ENCODE measurements around the gene ASB13.

DNA sequence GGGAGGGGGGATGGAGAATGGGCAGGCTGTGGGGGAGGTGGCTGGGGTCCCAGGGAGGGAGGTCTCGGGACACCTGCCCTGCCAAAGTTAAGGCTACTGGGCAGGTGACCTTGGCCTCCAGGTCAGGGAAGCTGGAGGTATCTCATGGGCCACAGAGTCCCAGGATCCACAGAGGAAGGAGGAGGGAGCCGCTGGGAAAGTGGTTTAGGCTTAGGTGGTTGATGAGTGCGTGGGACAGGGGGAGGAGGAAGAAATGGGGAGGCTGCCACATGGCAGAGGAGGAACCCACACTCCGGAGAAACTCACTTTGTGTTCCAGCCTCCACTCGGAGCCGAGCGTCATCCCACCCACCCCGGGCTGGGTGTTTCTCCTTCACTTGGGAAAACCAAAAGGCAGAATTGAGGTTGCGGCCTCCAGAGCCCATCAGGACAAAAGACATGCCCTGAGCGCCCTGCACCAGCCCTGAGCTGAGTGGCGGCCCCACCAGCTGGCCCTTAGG lies 46.1 kb downstream of the ASB13 start:
- no peak for TF ChIP-seq CTCF (conservative IDR thresholded peaks at IDR 0.05; ENCODE audit: low read depth in 2 of 2)
- TF ChIP-seq NANOG (IDR thresholded peaks at IDR 0.05; ENCODE audit: borderline replicate concordance) = no peak
- TF ChIP-seq POLR2AphosphoS5 (IDR thresholded peaks at IDR 0.05; ENCODE audit: low read depth) = no peak
- TF ChIP-seq REST (IDR thresholded peaks at IDR 0.05; ENCODE audit: unreplicated experiment) = no peak
- no peak for TF ChIP-seq EZH2 (IDR thresholded peaks at IDR 0.05; ENCODE audit: low read depth, unreplicated experiment)
- TF ChIP-seq, protein P1, sequence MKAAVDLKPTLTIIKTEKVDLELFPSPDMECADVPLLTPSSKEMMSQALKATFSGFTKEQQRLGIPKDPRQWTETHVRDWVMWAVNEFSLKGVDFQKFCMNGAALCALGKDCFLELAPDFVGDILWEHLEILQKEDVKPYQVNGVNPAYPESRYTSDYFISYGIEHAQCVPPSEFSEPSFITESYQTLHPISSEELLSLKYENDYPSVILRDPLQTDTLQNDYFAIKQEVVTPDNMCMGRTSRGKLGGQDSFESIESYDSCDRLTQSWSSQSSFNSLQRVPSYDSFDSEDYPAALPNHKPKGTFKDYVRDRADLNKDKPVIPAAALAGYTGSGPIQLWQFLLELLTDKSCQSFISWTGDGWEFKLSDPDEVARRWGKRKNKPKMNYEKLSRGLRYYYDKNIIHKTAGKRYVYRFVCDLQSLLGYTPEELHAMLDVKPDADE (IDR thresholded peaks at IDR 0.05) = no peak
- TF ChIP-seq EZH2phosphoT487 (IDR thresholded peaks at IDR 0.05; ENCODE audit: unreplicated experiment) = no peak
- TF ChIP-seq, protein P2, sequence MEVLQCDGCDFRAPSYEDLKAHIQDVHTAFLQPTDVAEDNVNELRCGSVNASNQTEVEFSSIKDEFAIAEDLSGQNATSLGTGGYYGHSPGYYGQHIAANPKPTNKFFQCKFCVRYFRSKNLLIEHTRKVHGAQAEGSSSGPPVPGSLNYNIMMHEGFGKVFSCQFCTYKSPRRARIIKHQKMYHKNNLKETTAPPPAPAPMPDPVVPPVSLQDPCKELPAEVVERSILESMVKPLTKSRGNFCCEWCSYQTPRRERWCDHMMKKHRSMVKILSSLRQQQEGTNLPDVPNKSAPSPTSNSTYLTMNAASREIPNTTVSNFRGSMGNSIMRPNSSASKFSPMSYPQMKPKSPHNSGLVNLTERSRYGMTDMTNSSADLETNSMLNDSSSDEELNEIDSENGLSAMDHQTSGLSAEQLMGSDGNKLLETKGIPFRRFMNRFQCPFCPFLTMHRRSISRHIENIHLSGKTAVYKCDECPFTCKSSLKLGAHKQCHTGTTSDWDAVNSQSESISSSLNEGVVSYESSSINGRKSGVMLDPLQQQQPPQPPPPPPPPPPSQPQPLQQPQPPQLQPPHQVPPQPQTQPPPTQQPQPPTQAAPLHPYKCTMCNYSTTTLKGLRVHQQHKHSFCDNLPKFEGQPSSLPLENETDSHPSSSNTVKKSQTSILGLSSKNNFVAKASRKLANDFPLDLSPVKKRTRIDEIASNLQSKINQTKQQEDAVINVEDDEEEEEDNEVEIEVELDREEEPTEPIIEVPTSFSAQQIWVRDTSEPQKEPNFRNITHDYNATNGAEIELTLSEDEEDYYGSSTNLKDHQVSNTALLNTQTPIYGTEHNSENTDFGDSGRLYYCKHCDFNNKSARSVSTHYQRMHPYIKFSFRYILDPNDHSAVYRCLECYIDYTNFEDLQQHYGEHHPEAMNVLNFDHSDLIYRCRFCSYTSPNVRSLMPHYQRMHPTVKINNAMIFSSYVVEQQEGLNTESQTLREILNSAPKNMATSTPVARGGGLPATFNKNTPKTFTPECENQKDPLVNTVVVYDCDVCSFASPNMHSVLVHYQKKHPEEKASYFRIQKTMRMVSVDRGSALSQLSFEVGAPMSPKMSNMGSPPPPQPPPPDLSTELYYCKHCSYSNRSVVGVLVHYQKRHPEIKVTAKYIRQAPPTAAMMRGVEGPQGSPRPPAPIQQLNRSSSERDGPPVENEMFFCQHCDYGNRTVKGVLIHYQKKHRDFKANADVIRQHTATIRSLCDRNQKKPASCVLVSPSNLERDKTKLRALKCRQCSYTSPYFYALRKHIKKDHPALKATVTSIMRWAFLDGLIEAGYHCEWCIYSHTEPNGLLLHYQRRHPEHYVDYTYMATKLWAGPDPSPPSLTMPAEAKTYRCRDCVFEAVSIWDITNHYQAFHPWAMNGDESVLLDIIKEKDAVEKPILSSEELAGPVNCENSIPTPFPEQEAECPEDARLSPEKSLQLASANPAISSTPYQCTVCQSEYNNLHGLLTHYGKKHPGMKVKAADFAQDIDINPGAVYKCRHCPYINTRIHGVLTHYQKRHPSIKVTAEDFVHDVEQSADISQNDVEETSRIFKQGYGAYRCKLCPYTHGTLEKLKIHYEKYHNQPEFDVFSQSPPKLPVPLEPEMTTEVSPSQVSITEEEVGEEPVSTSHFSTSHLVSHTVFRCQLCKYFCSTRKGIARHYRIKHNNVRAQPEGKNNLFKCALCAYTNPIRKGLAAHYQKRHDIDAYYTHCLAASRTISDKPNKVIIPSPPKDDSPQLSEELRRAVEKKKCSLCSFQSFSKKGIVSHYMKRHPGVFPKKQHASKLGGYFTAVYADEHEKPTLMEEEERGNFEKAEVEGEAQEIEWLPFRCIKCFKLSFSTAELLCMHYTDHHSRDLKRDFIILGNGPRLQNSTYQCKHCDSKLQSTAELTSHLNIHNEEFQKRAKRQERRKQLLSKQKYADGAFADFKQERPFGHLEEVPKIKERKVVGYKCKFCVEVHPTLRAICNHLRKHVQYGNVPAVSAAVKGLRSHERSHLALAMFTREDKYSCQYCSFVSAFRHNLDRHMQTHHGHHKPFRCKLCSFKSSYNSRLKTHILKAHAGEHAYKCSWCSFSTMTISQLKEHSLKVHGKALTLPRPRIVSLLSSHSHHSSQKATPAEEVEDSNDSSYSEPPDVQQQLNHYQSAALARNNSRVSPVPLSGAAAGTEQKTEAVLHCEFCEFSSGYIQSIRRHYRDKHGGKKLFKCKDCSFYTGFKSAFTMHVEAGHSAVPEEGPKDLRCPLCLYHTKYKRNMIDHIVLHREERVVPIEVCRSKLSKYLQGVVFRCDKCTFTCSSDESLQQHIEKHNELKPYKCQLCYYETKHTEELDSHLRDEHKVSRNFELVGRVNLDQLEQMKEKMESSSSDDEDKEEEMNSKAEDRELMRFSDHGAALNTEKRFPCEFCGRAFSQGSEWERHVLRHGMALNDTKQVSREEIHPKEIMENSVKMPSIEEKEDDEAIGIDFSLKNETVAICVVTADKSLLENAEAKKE (CRISPR knock-in tag; IDR thresholded peaks at IDR 0.05) = no peak

All from GM23338 (cell line).